ENCODE results near the gene ELF1. TPM values are rescaled to one million over a fixed set of nuclear protein-coding genes. Genes with fewer than 3 reads are reported as not detected.
"Not testable (repeated sequence)": the region's sequence is repeated elsewhere in the genome, so short reads cannot be mapped to it uniquely, and the experiment has no call there.

The ELF1 gene
- total RNA-seq, 2 experiments from 2014 or later, result 70.8 to 71.2 TPM

- Mint-ChIP-seq H3K4me1 (ENCODE audit: low read depth) (peaks cover 16% of the 10 kb centered on the region), H3K27ac (no peak overlapping the region), H3K36me3 (peaks cover 3% of the 10 kb centered on the region), H3K4me3 (no peak overlapping the region), H3K9me3 (peaks cover 7% of the 10 kb centered on the region), H3K27me3 (no peaks in the 10 kb centered on the region)
- POLR2A ChIA-PET, result interaction anchor here (0.6 kb wide), 1 partner anchor 10 kb away, joined by 3 read pairs; no protein-coding TSS in a partner anchor
- intact Hi-C loops (cut with micrococcal nuclease), result no loop called here
- CTCF ChIA-PET, result no interaction called here
- no peak for DNase-seq
These were observed 20.6 kb upstream of the ELF1 start for GRCh38 chr13:41039746-41040145.

- H3K9me3 Mint-ChIP-seq; intact Hi-C loops (cut with micrococcal nuclease); H3K4me3 Mint-ChIP-seq; H3K36me3 Mint-ChIP-seq; H3K27me3 Mint-ChIP-seq; POLR2A ChIA-PET; H3K27ac Mint-ChIP-seq; DNase-seq: not testable (repeated sequence)
- peaks cover 21% of the 10 kb centered on the region for H3K4me1 Mint-ChIP-seq (ENCODE audit: low read depth)
- CTCF ChIA-PET, result interaction anchor here (0.6 to 1.8 kb wide), 2 partner anchors 18 kb away, joined by 3 to 5 read pairs; no protein-coding TSS in a partner anchor
These were observed 17.4 kb upstream of the ELF1 start for GRCh38 chr13:41036557-41036956.

- intact Hi-C loops (cut with micrococcal nuclease), result no loop called here
- no peaks in the 10 kb centered on the region for H3K27me3 Mint-ChIP-seq
- no peak for DNase-seq
- H3K4me1 Mint-ChIP-seq (ENCODE audit: low read depth), result peaks cover 21% of the 10 kb centered on the region
- CTCF ChIA-PET, result interaction anchor here (1.8 kb wide), 1 partner anchor 19 kb away, joined by 5 read pairs; no protein-coding TSS in a partner anchor
- POLR2A ChIA-PET, result no interaction called here
- H3K9me3 Mint-ChIP-seq, result no peaks in the 10 kb centered on the region
- H3K27ac Mint-ChIP-seq, result no peak overlapping the region
- no peak overlapping the region for H3K4me3 Mint-ChIP-seq
- peaks cover 2% of the 10 kb centered on the region for H3K36me3 Mint-ChIP-seq
These were observed 15.8 kb upstream of the ELF1 start for GRCh38 chr13:41034881-41035280.

GRCh38 chr13:41034382-41034781, 15.3 kb upstream of the ELF1 start:
- ChIA-PET POLR2A (no interaction called here), CTCF (no interaction called here)
- Mint-ChIP-seq H3K27me3 (no peaks in the 10 kb centered on the region), H3K4me3 (no peak overlapping the region), H3K27ac (no peak overlapping the region), H3K36me3 (peaks cover 2% of the 10 kb centered on the region), H3K4me1 (ENCODE audit: low read depth) (peaks cover 23% of the 10 kb centered on the region), H3K9me3 (no peaks in the 10 kb centered on the region)
- DNase-seq, result no peak
- intact Hi-C loops (cut with micrococcal nuclease), result no loop called here

GRCh38 chr13:41032691-41033376, 13.7 kb upstream of the ELF1 start:
- no peaks in the 10 kb centered on the region for H3K27me3 Mint-ChIP-seq
- peaks cover 1% of the 10 kb centered on the region for H3K36me3 Mint-ChIP-seq
- DNase-seq, result no peak
- ChIA-PET CTCF (interaction anchor here (0.8 to 1.4 kb wide), 3 partner anchors 21 to 190 kb away, joined by 3 to 5 read pairs (median 4); no protein-coding TSS in a partner anchor), POLR2A (interaction anchor here (0.5 kb wide), 1 partner anchor 24 kb away, joined by 3 read pairs; no protein-coding TSS in a partner anchor)
- no peak overlapping the region for H3K4me3 Mint-ChIP-seq
- peaks cover 23% of the 10 kb centered on the region for H3K4me1 Mint-ChIP-seq (ENCODE audit: low read depth)
- intact Hi-C loops (cut with micrococcal nuclease), result no loop called here
- no peaks in the 10 kb centered on the region for H3K9me3 Mint-ChIP-seq
- H3K27ac Mint-ChIP-seq, result no peak overlapping the region

- Mint-ChIP-seq H3K27me3 (no peaks in the 10 kb centered on the region), H3K27ac (no peak overlapping the region), H3K36me3 (no peaks in the 10 kb centered on the region), H3K4me1 (ENCODE audit: low read depth) (peaks cover 25% of the 10 kb centered on the region), H3K4me3 (no peak overlapping the region), H3K9me3 (no peaks in the 10 kb centered on the region)
- DNase-seq, result peak; percentile 45
- ChIA-PET POLR2A (interaction anchor here (0.5 kb wide), 2 partner anchors 10 to 305 kb away, joined by 3 read pairs; no protein-coding TSS in a partner anchor), CTCF (interaction anchor here (0.8 to 2.9 kb wide), 9 partner anchors 9 to 215 kb away, joined by 3 to 12 read pairs (median 4); partner anchors contain the start of gene ELF1)
- intact Hi-C loops (cut with micrococcal nuclease), result no loop called here
These were observed 10.5 kb upstream of the ELF1 start for GRCh38 chr13:41029629-41030028.

- DNase-seq, result no peak
- Mint-ChIP-seq H3K36me3 (no peaks in the 10 kb centered on the region), H3K4me1 (ENCODE audit: low read depth) (peaks cover 26% of the 10 kb centered on the region), H3K9me3 (no peaks in the 10 kb centered on the region), H3K27ac (no peak overlapping the region), H3K4me3 (no peak overlapping the region), H3K27me3 (no peaks in the 10 kb centered on the region)
- ChIA-PET POLR2A (no interaction called here), CTCF (interaction anchor here (0.9 to 2.9 kb wide), 3 partner anchors 27 to 53 kb away, joined by 3 to 12 read pairs (median 7); no protein-coding TSS in a partner anchor)
- intact Hi-C loops (cut with micrococcal nuclease), result no loop called here
These were observed 8.9 kb upstream of the ELF1 start for GRCh38 chr13:41028051-41028450.

GRCh38 chr13:41026788-41027187, 7.7 kb upstream of the ELF1 start:
- Mint-ChIP-seq H3K27ac (no peak overlapping the region), H3K4me1 (ENCODE audit: low read depth) (peaks cover 26% of the 10 kb centered on the region), H3K9me3 (no peaks in the 10 kb centered on the region), H3K36me3 (no peaks in the 10 kb centered on the region), H3K27me3 (no peaks in the 10 kb centered on the region), H3K4me3 (no peak overlapping the region)
- ChIA-PET CTCF (no interaction called here), POLR2A (no interaction called here)
- intact Hi-C loops (cut with micrococcal nuclease), result no loop called here
- DNase-seq, result no peak

GRCh38 chr13:41025518-41025917, 6.4 kb upstream of the ELF1 start:
- H3K4me3 Mint-ChIP-seq, result no peak overlapping the region
- intact Hi-C loops (cut with micrococcal nuclease), result no loop called here
- ChIA-PET POLR2A (no interaction called here), CTCF (no interaction called here)
- H3K36me3 Mint-ChIP-seq, result no peaks in the 10 kb centered on the region
- H3K9me3 Mint-ChIP-seq, result no peaks in the 10 kb centered on the region
- peaks cover 28% of the 10 kb centered on the region for H3K4me1 Mint-ChIP-seq (ENCODE audit: low read depth)
- H3K27me3 Mint-ChIP-seq, result no peaks in the 10 kb centered on the region
- no peak for DNase-seq
- H3K27ac Mint-ChIP-seq, result no peak overlapping the region

GRCh38 chr13:41019578-41020347, 647 bp upstream of the ELF1 start:
- H3K27me3 Mint-ChIP-seq, result no peaks in the 10 kb centered on the region
- intact Hi-C loops (cut with micrococcal nuclease), result loop anchor here (1.0 to 5.0 kb wide), 4 partner anchors 15 to 242 kb away; partner anchors contain the start of gene WBP4
- no peaks in the 10 kb centered on the region for H3K9me3 Mint-ChIP-seq
- ChIA-PET POLR2A (interaction anchor here (1.0 to 6.5 kb wide), 7 partner anchors 15 to 98 kb away, joined by 3 to 87 read pairs (median 5); no protein-coding TSS in a partner anchor), CTCF (interaction anchor here (0.6 to 5.3 kb wide), 12 partner anchors 10 to 242 kb away, joined by 3 to 38 read pairs (median 3); partner anchors contain the start of gene WBP4)
- no peak for DNase-seq
- H3K4me3 Mint-ChIP-seq, result no peak overlapping the region
- no peak overlapping the region for H3K27ac Mint-ChIP-seq
- peaks cover 33% of the 10 kb centered on the region for H3K4me1 Mint-ChIP-seq (ENCODE audit: low read depth)
- H3K36me3 Mint-ChIP-seq, result peaks cover 12% of the 10 kb centered on the region

- Mint-ChIP-seq H3K36me3 (peaks cover 15% of the 10 kb centered on the region), H3K27me3 (no peaks in the 10 kb centered on the region), H3K27ac (peak overlapping the region; percentile 98), H3K9me3 (no peaks in the 10 kb centered on the region), H3K4me1 (ENCODE audit: low read depth) (peaks cover 38% of the 10 kb centered on the region), H3K4me3 (peak overlapping the region; percentile 92)
- intact Hi-C loops (cut with micrococcal nuclease), result loop anchor here (1.0 to 5.0 kb wide), 3 partner anchors 14 to 241 kb away; no protein-coding TSS in a partner anchor
- CTCF ChIA-PET, result interaction anchor here (0.7 to 5.3 kb wide), 7 partner anchors 11 to 241 kb away, joined by 3 to 38 read pairs (median 5); partner anchors contain the start of gene WBP4
- no peak for DNase-seq
- POLR2A ChIA-PET, result interaction anchor here (1.0 to 6.5 kb wide), 10 partner anchors 10 to 97 kb away, joined by 3 to 87 read pairs (median 6); partner anchors contain the start of gene WBP4
These were observed 541 bp downstream of the ELF1 start for GRCh38 chr13:41018602-41018948.
